HEK293 (cell line): ENCODE results near the gene LRRC49.

ENCODE experiments used
- CTCF ChIP-seq: fragments of 450-650 bp; formaldehyde crosslinking; IDR thresholded peaks from 2 replicates; pipeline ENCODE4 v1.5.1; 2016; ENCODE audit warnings: missing biosample characterization, missing genetic modification characterization
- YY1 ChIP-seq: fragments of 450-650 bp; formaldehyde crosslinking; IDR thresholded peaks from 2 replicates; pipeline ENCODE4 v1.5.1; 2018; ENCODE audit warnings: missing biosample characterization, missing genetic modification characterization
- ZNF623 ChIP-seq: fragments of 450-650 bp; formaldehyde crosslinking; IDR thresholded peaks from 2 replicates; pipeline ENCODE4 v1.5.1; 2016; ENCODE audit warnings: missing biosample characterization, missing genetic modification characterization
- ZNF670 ChIP-seq: fragments of 450-650 bp; formaldehyde crosslinking; IDR thresholded peaks from 2 replicates; pipeline ENCODE4 v1.5.1; 2016; ENCODE audit warnings: missing biosample characterization, missing genetic modification characterization, low read depth

- no peak for TF ChIP-seq ZNF670
- TF ChIP-seq CTCF = no peak
- no peak for TF ChIP-seq ZNF623 (tag by site-specific recombination)
- no peak for TF ChIP-seq YY1 (tag by site-specific recombination)
Observed at GRCh38 chr15:70853973-70854665, 38.5 kb upstream of the LRRC49 start, which contains the start of gene LARP6.
